Endometrial microvascular endothelial cells (primary cell): ENCODE results near the gene SNED1. TPM values are rescaled to one million over a fixed set of nuclear protein-coding genes. Genes with fewer than 3 reads are reported as not detected.
"Not testable (repeated sequence)": the region's sequence is repeated elsewhere in the genome, so short reads cannot be mapped to it uniquely, and the experiment has no call there.

Source experiments
- in situ Hi-C: cut with HindIII; loops from 2 replicates; pipeline ENCODE4 v1.10.0; 2017; ENCODE audit warnings: low sequenced_read_pairs, low pct_unique_long_range_greater_than_20kb; ENCODE audit errors: inconsistent ontology term
- total RNA-seq: library from RNA; depleted of rRNA; stranded (reverse); fragments of >200 nt; gene quantifications from one replicate; pipeline ENCODE4 v1.2.3, GENCODE V29; 2015; ENCODE audit errors: inconsistent ontology term

The SNED1 gene
- total RNA-seq, 1 donor from 2014 or later = 15.0 TPM

DNA sequence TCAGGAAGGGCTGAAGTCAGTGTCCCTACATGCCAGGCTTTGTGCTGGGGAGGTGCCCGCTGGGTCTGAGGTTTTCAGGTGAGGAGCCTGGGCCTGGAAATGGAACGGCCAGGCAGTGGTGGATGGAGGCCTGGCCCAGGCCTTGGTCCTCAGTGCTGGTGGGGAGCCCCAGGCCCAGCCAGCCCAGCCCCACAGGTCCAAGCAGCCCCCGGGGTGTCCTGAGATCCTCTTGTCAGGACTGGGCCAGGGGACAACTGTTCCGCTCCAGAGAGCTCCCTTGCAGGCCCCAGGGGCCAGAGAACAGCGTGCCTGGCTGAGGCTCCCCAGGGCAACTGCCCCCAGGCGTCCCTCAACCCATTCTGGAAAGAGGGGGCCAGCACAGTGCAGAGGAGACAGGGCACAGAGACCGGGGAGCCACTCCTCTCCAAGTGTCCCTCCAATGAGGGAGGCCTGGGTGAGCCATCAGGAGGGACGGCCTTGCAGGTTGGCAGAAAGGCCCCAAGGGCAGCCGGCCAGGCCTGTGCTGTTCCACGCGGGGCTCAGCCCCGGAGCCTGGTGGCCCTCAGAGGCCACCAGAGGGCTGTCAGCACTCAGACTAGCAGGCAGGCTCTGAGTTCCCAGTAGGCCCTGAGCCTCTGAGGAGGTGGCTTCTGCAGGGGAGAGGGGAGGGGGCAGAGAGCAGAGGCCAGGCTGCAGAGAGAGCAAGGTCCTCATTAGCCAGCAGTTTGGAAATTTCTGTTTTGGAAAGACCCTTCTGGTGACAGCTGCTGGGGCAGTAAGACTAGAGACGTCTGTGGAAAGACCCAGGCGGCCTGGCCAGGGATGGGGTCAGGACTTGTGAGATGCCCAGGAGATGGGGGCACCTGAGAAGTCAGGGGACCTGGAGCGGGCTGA is 29.4 kb upstream of the SNED1 start:
- in situ Hi-C loops = no loop called here

DNA sequence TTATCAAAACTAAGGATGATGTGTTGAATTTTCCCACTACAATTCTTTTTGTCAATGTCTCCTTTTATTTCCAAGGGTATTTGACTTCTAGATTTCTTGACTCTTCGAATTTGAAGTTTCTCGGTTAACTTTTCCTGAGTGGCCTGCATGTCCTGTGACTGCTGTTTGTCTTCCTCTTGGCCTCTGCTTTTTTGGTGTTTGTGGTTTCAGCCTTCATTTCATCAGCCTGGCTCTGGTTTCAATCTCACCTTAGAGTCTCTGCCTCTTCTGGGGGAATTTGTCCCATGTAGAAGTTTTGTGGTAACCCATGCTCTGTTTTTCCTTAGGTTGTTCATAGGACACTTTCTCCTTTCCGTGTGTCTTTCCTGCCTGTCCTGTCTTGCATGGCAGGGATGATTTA is 28.3 kb upstream of the SNED1 start:
- in situ Hi-C loops = no loop called here

DNA sequence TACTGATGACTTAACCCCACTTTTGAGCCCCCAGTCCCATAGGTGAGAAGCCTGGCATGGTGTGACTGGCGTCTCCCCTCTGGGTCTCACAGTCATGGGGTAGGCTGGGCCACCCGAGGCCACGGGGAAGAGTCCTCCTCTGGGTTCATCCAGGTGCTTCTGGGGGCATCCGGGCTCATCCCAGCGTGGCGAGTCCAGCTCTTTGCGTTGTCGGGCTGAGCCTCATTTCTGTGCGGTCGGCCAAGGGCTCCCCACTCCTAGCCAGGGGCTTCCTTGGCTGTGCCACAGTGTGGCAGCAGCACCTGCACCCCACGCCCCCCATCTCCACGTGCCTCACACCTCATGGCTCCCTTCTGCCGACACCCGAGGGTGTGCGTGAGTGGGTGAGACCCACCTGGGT is 27.6 kb upstream of the SNED1 start:
- in situ Hi-C loops = no loop called here

DNA sequence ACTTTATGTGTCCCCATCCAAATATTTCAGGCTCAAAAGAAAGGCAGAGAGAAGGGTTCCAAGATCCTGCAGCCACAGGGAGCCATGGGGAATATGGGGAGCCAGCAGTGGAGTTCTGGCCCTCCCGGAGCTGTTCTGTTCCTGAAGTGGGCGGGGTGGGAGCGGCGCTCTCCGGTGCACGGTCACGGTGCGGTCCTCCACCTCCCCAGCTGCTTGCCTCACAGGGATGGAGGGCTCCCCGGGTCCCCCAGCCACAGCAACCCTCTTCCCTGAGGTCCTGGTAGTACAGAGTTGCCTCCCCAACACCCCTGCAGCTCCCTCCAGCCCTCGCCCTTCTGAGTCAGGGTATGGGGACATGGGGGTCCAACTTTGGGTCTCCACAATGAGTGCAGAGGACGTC is 26.2 kb upstream of the SNED1 start:
- in situ Hi-C loops = no loop called here

DNA sequence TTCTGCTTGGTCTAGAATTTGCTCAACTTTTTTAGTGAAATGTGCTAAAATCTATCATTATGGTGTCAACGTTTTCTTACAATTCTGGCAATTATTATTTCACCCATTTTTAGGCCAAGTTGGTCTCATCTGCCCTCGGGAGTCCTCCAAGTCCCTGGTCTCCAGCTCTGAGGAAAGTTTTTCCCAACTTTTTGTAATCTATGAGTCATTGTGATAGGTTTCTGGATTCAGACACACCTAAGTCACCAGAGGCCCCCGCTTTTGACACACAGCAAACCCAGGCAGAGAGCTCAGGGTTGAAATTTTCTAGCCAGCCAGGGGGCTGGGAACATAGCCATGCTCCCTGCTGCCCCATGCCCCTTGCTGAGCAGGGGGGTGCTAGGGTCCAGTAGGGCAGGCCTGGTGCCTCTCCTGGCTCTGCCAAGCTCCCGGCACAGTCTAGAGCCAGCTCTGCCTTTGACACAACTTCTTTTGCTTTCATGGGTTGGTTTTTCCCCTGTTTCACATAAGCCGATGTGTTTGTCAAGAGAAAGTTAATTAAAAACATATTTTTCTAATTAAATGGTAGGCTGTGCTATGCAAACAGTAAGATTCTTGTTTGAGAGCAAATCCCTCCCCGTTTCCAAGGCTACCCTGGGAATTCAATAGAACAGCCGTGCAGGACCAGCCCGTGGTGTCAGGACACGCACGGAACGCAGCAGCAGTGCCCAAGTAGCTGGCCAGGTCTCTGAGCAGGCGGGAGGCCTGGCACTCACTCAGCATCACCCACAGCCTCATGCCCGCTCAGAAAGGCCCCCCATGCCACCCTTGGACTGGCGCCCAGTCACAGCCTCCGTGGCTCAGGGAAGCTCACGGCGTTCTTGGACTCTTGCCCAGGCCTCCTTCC is 25.5 kb upstream of the SNED1 start:
- in situ Hi-C loops = no loop called here

DNA sequence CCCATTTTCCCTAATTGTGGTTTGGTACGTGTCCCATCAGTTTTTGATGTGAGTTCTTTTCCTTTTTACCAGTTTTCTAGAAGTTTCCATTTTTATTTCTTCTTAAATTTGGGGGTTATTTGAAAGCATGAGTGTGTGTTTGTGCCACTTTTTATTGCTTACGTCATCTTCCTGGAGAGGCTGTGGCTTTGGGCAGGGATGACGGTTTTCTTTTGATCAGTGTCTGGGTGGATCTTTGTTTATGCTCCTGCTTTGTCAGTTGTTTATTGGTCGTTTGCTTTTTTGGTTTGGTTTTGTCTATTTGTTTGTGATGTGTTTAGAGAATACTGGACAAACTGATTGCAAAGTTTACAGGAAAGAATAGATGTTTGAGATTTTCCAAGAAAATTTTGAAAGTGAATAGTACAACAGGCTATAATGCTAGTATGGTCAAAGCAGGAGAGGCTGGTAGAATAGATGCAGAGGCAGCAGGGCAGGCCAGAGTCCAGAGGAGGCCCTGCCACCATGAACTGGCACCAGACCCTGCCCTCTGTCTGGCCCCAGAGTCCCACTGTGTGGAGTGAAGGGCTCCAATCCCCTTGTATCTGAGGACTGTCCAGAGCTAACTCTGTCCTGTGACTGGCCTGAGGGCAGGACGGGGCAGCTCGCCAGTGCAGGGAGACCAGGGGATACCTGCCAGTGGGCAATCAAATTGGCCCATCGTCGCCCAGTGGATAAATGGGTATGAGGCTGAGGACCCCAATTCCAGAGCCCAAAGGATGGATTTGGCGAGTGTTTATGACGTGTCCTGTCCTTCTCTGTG is 23.4 kb upstream of the SNED1 start:
- in situ Hi-C loops = no loop called here

DNA sequence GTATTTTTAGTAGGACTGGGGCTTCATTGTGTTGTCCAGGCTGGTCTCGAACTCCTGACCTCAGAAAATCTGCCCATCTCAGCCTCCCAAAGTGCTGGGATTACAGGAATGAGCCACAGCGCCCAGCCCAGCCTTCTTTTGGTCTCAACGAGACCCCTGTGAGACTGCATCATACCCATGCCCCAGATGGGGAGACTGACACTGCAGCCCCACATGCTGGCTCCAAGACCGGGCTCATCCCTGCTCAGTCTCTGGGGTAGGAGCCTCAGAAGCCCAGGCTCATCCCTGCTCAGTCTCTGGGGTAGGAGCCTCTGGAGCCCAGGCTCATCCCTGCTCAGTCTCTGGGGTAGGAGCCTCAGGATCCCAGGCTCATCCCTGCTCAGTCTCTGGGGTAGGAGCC is 22.5 kb upstream of the SNED1 start:
- in situ Hi-C loops = not testable (repeated sequence)

DNA sequence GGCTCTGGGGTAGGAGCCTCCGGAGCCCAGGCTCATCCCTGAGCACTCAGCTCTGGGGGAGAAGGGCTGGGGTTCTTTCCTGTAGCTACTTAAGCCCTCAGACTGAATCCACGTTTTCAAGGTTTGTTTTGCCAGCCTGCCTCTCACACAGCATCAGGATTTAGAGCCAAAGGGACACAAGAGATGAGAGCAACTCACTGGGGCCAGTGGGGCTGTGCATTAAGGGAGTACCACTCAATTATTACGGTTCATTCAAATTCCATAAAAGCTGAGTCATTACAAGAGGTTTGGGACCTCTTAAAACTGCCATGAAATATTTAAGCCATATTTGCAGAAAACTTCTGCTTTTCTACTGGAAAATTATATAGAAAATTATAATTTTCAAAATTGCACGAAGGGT is 17.1 kb upstream of the SNED1 start:
- in situ Hi-C loops = no loop called here

DNA sequence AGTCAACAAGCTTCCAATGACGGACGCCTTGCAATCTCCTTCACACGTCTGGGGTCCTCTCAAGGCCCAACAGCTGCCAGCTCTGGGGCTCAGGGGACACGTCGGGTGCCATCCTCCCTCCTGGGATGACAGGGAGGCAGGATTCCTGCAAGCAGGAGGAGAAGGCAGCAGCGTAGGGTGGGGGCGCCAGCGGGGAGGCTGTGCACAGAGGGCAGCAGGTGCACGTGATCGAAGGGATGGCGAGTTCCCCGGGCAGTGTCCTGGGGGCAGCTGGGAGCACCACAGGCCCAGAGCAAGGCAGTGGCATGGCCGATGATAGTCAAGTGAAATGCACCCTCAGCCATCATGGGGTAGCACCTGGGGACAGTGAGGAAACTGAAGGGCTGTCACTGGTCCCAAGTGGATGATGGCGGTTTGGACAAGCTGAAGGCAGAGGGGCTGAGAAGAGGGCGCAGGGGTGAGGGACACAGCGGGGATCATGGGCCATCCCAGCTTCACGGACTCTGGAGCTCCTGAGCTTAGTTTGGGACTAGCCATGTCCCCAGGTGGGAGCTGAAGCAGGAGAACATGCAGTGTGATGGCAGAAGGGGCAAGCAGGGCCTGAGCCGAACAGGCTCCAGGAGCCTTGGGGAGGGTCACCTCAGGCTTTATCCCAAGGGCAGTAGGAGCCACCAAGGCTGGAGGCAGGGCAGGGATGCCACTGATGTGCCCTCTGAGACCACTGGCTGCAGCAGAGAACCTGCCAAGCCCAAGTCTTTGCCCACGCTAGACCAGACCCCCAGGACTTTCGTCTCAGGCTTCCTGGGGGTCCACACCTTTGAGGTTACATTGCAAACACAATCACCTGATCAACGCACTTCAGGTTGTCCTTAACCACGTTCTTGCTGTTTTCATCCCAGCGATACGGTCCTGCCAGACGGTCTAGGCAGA is 16.3 kb upstream of the SNED1 start:
- in situ Hi-C loops = no loop called here

DNA sequence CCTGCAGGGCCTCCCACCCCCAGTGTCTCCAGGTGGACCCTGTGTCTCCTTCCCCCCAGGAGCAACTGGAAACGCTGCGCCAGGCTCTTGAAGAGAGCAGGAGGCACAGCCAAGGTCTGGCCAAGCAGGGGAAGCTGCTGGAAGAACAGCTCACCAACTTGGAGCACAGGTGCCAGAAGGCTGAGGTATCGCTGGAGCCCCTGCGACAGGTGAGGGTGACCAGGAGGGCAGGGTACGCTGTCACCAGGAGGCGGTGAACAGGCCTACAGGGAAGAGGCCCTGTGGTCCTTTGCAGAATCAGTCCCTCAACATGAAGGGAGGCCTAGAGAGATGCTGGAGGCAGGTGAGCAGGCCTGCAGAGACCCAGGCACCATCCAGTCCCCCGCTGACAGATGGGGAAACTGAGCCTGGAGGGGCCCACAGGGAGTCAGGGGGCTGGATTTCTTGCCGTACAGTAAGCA is 15.6 kb upstream of the SNED1 start:
- in situ Hi-C loops = no loop called here

DNA sequence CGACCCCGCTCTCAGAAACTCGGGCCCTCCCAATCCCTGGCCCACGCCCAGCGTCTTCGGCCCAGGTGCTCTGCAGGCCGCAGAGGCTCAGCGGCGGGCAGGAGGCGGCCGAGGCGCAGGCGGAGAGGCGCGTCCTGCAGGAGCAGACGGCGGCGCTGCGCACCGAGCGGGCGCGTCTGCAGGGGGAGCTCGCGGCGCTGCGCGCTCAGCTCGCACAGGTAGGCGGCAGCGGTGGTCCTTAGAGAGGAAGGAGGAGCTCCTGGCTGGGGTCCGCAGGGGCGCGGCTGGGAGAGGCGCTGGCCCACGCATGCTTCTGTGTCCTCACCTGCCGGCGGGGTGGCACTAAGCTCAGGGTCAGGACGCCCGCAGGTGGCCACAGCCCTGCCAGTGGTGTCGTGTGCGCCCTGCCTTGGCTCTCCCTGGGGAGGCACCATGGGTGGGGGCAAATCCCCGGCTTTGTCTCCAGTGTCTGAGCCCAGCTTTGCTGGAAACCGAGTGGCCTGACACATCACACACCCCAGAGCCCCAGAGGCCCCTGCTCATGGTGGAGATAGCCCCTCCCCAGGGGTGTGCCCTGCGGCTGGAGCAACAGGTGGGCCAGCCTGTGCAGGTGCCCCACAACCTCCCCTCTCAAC is 14.9 kb upstream of the SNED1 start:
- in situ Hi-C loops = no loop called here

DNA sequence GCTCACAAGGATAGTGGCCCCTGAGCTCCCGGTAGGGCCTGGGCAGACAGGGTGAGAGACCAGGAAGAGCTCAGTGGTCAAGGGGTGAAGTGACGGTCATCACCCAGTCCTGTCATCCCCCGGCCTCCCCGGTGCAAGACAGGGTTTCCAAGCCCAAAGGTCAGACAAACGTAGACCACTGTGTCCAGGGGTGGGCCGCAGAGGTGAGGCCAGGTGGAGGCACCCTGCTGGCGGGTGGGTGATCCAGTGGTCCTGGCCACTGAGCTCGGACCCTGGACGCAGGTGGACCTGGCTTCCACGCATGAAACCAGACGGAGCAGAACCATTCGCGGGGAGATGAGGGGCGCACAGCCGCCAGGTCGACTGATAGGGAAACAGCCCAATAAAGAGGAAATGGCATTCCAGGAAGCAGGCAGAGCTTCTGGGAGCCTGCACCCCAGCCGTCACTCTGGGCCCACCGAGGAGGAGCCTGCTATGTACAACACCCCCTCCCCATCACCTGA is 14.4 kb upstream of the SNED1 start:
- in situ Hi-C loops = no loop called here

DNA sequence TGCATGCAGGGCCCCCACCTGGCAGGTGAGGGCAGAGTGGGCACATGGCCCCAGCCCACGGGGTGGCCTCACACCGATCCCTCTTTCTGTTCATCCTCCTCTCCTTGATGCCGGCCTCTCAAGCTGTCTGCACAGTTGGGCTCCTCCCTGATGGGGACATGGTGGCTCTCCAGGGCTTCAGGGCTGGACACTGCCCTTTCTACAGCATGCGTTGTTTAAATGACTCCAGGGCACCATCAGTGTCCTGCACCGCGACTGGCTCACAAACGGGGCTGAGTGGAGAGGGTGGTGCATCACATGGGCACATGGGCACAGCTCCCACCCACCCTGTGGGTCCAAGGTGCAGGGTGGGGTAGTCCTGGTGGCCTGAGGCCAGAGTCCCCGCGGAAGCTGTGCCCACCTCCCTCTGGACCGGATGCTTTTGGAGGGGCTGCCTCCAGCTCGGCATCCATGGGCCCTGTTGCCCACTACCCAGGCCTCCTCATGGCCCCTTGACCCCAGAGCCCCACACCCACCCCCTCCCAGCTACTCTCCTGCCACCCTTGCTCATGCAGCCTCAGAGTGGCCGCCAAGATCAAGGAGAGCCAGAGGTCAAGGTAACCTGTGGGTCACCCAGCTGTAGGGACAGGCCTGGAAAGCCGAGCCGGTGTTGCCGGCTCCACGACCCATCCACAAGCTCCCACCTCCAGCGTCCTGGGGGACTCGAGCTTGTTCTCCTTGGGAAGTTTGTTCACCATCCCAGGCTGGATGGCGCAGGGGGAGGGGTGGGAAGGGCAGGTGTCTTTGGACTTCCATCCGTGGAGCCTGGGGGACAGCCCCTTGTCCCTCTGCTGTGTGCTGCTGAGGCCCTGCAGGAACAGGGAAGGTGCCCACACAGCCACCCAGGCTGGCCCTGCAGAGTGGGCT is 12.3 kb upstream of the SNED1 start:
- in situ Hi-C loops = no loop called here

DNA sequence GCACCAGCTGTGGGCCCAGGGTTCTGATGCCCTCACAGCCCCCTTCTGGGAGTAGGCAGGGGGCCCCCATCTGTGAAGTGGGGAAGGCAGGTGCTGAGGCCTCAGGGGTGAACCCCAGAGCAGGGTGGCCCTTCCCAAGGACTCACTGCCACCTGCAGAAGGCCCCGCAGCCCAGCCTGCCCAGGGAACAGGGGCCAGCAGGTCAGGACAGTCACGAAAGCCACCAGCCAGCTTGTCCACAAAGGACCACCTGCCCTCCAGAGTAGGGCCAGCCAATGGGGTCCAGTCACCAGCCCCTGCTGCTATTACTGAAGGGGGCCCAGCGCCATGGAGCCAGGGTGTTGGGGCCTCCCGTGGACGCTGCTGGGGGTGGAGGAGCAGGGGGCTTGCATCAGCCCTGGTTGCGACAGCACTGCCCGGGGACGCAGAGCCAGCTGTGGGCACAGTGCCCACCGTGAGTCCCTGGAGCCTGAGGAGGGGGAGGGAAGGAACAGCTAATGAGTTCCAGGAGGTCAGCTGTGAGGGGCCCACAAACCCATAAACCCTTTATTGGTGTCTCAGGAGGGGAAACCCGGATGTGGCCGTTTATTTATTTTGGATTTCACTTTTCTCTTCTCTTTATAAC is 11.5 kb upstream of the SNED1 start:
- in situ Hi-C loops = no loop called here

DNA sequence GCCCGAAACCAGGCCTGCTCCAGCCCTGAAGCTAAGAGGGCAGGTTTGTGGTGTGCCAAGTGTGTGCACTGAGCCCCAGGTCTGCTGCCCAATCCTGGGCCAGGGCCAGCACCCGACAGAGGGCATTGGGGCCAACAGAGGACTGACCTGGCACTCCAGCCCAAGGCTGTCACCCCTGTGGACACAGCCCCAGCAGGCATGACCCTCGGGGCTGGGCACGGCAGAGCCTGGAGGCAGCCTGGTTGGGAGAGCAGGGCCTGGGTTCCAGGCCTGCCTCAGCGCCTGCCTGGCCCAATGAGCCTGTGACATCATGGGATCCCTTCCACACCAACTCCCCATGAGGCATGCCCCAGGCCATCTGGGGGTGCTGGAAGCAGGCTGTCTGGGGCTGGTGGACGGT is 10.8 kb upstream of the SNED1 start:
- in situ Hi-C loops = no loop called here

DNA sequence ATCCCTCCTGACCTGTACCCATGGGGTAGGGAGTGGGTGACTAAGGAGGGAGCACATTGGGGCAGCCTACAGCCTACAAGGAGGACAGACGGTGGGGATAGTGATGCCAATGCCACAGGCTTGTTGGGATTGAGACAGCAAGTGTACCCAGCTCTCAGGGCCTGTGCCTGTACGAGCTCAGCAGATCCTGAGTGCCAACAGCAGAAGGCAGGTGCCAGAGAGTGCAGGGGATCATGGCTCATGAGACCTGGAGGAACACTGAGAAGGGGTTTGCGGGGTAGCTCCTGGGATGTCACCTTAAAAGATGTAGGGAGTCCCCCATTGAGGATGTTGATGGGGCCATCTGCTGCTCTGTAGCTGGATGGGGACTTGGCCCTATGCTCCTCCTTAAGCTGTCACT is 10.3 kb upstream of the SNED1 start:
- in situ Hi-C loops = no loop called here
